CD4-positive, alpha-beta T cell (primary cell): ENCODE results near the gene CCDC9B. TPM values are rescaled to one million over a fixed set of nuclear protein-coding genes. Genes with fewer than 3 reads are reported as not detected.

Source experiments
- ATAC-seq: fragments of 200-7000 bp; cut with Tn5 transposase; one replicate; pipeline ENCODE4 v1.10.0; 2022; ENCODE audit warnings: mild to moderate bottlenecking; ENCODE audit not compliant: poor library complexity
- CTCF ChIA-PET: fragments of 350-600 bp; sonication (Branson Sonifier 250); formaldehyde crosslinking; loops from one replicate; lab custom pipeline; 2021; ENCODE audit warnings: antibody characterized with exemption, inconsistent platforms; lab: Charles Lee
- POLR2A ChIA-PET: fragments of 350-600 bp; sonication (Branson Sonifier 250); formaldehyde crosslinking; loops from one replicate; lab custom pipeline; 2021; ENCODE audit warnings: antibody characterized with exemption, inconsistent platforms; lab: Charles Lee
- DNase-seq, 14 experiments: peaks; one replicate each; pipeline ENCODE4 v3.0.0-alpha.2; 2013 to 2020; ENCODE audit warnings: mixed read lengths in 2 of 14
- H3K27ac ChIP-seq, 2 donors: one replicate each; pipeline versions ENCODE4 v1.5.1 to v1.7.0; 2013; ENCODE audit warnings: low read length in 2 of 2, low read depth in 1 of 2, mild to moderate bottlenecking in 1 of 2
- H3K27me3 ChIP-seq, 2 experiments: 1 replicate in 1 of 2; 2 replicates in 1 of 2; pipeline versions ENCODE4 v1.6.1 to v1.7.0; 2013; ENCODE audit warnings: low read length in 2 of 2, control low read depth in 1 of 2, mild to moderate bottlenecking in 1 of 2, moderate library complexity in 1 of 2; ENCODE audit not compliant: insufficient read depth in 2 of 2, control insufficient read depth in 1 of 2
- H3K36me3 ChIP-seq: one replicate; pipeline ENCODE4 v1.6.1; 2013; ENCODE audit warnings: low read length, control low read depth; ENCODE audit not compliant: insufficient read depth
- H3K4me1 ChIP-seq: one replicate; pipeline ENCODE4 v1.6.1; 2013; ENCODE audit warnings: low read length, control low read depth; ENCODE audit not compliant: insufficient read depth
- H3K4me3 ChIP-seq: one replicate; pipeline ENCODE4 v1.5.1; 2013; ENCODE audit warnings: mild to moderate bottlenecking, low read length, moderate library complexity
- H3K9me3 ChIP-seq, 2 experiments: 1 replicate in 1 of 2; 2 replicates in 1 of 2; pipeline versions ENCODE4 v1.6.1 to v1.7.0; 2013; ENCODE audit warnings: low read length in 2 of 2, mild to moderate bottlenecking in 2 of 2, control low read depth in 1 of 2, moderate library complexity in 1 of 2; ENCODE audit not compliant: control insufficient read depth in 1 of 2, insufficient read depth in 1 of 2
- H3K27ac Mint-ChIP-seq: one replicate; pipeline ENCODE4 v1.8.0; 2020; ENCODE audit warnings: mixed read lengths
- H3K27me3 Mint-ChIP-seq: one replicate; pipeline ENCODE4 v1.8.0; 2021; ENCODE audit warnings: mixed read lengths
- H3K36me3 Mint-ChIP-seq: one replicate; pipeline ENCODE4 v1.8.0; 2021; ENCODE audit warnings: low read depth, mixed read lengths
- H3K4me1 Mint-ChIP-seq: one replicate; pipeline ENCODE4 v1.8.0; 2021; ENCODE audit warnings: low read depth, mixed read lengths
- H3K4me3 Mint-ChIP-seq: one replicate; pipeline ENCODE4 v1.8.0; 2020; ENCODE audit warnings: mild to moderate bottlenecking, mixed read lengths
- H3K9me3 Mint-ChIP-seq: one replicate; pipeline ENCODE4 v1.8.0; 2020; ENCODE audit warnings: mixed read lengths
- CTCF ChIP-seq: fragments of 200-600 bp; IDR thresholded peaks from one replicate; pipeline ENCODE4 v1.8.0; 2022; ENCODE audit warnings: antibody characterized with exemption, mild to moderate bottlenecking
- intact Hi-C, 2 experiments: fragments of 100-400 bp; cut with DNase I in 1 of 2; cut with micrococcal nuclease in 1 of 2; formaldehyde crosslinking; loops; one replicate each; pipeline versions ENCODE4 v1.15.1 to v1.9.0; 2023 to 2025; cut with DNase I, micrococcal nuclease
- total RNA-seq, 174 experiments: library from RNA in 2 of 174; stranded (reverse) in 2 of 174; gene quantifications; one replicate each; pipeline ENCODE4 v1.2.3 and lab custom pipeline; 2021 to 2026

The CCDC9B gene
- total RNA-seq, 2 experiments from 2014 or later: 1.0 to 1.5 TPM

GRCh38 chr15:40355976-40356585 lies 15.3 kb upstream of the CCDC9B start:
- H3K9me3 Mint-ChIP-seq: no peaks in the 10 kb centered on the region
- H3K27ac Mint-ChIP-seq: no peak overlapping the region
- Histone ChIP-seq H3K4me3 (no peak overlapping the region), H3K4me1 (peaks cover 17% of the 10 kb centered on the region), H3K36me3 (no peaks in the 10 kb centered on the region), H3K27me3 (no peaks in the 10 kb centered on the region), H3K27ac (no peak overlapping the region), H3K9me3 (no peaks in the 10 kb centered on the region)
- H3K36me3 Mint-ChIP-seq: no peaks in the 10 kb centered on the region
- no peak for TF ChIP-seq CTCF
- intact Hi-C loops: no loop called here
- H3K4me3 Mint-ChIP-seq: no peak overlapping the region
- ChIA-PET POLR2A (no interaction called here), CTCF (interaction anchor here (2.6 to 3.1 kb wide), 2 partner anchors 11 to 18 kb away, joined by 6 to 9 read pairs; no protein-coding TSS in a partner anchor)
- ATAC-seq (no peak), DNase-seq (no peak)
- H3K27me3 Mint-ChIP-seq: no peaks in the 10 kb centered on the region
- H3K4me1 Mint-ChIP-seq: peaks cover 14% of the 10 kb centered on the region

GRCh38 chr15:40354408-40355171 lies 13.9 kb upstream of the CCDC9B start:
- DNase-seq: no peak
- no peaks in the 10 kb centered on the region for H3K27me3 Mint-ChIP-seq
- TF ChIP-seq CTCF: no peak
- no peaks in the 10 kb centered on the region for H3K36me3 Mint-ChIP-seq
- ChIA-PET POLR2A (interaction anchor here (0.9 kb wide), 1 partner anchor 13 kb away, joined by 3 read pairs; no protein-coding TSS in a partner anchor), CTCF (no interaction called here)
- peaks cover 10% of the 10 kb centered on the region for H3K4me1 Mint-ChIP-seq
- Histone ChIP-seq H3K9me3 (no peaks in the 10 kb centered on the region), H3K4me1 (peaks cover 17% of the 10 kb centered on the region), H3K36me3 (no peaks in the 10 kb centered on the region), H3K27ac (no peak overlapping the region), H3K27me3 (no peaks in the 10 kb centered on the region), H3K4me3 (no peak overlapping the region)
- no peak for ATAC-seq
- H3K9me3 Mint-ChIP-seq: no peaks in the 10 kb centered on the region
- no peak overlapping the region for H3K4me3 Mint-ChIP-seq
- intact Hi-C loops: no loop called here
- H3K27ac Mint-ChIP-seq: no peak overlapping the region

- no peak overlapping the region for H3K27ac Mint-ChIP-seq
- DNase-seq: no peak
- Histone ChIP-seq H3K9me3 (no peaks in the 10 kb centered on the region), H3K4me3 (no peak overlapping the region), H3K27ac (no peak overlapping the region), H3K36me3 (no peaks in the 10 kb centered on the region), H3K4me1 (peaks cover 13% of the 10 kb centered on the region), H3K27me3 (no peaks in the 10 kb centered on the region)
- POLR2A ChIA-PET: interaction anchor here (0.6 kb wide), 1 partner anchor 31 kb away, joined by 4 read pairs; the partner anchor contains the start of gene INAFM2
- H3K27me3 Mint-ChIP-seq: no peaks in the 10 kb centered on the region
- intact Hi-C loops: no loop called here
- H3K9me3 Mint-ChIP-seq: no peaks in the 10 kb centered on the region
- peaks cover 3% of the 10 kb centered on the region for H3K4me1 Mint-ChIP-seq
- no peak overlapping the region for H3K4me3 Mint-ChIP-seq
- CTCF ChIA-PET: interaction anchor here (2.0 kb wide), 1 partner anchor 15 kb away, joined by 4 read pairs; no protein-coding TSS in a partner anchor
- no peak for ATAC-seq
- H3K36me3 Mint-ChIP-seq: no peaks in the 10 kb centered on the region
- no peak for TF ChIP-seq CTCF
Observed at GRCh38 chr15:40353697-40354096, 13.0 kb upstream of the CCDC9B start.
